Mammary epithelial cell (primary cell): ENCODE measurements around the gene CLTB.

Experiments used
- EZH2 ChIP-seq: IDR thresholded peaks from 2 replicates; pipeline ENCODE4 v1.6.1; 2012; ENCODE audit warnings: low read length, inconsistent platforms, borderline replicate concordance
- TF ChIP-seq, protein P1 (sequence below), 2 donors: IDR thresholded peaks in 1 of 2; conservative IDR thresholded peaks in 1 of 2; 2 replicates each; pipeline ENCODE4 v1.5.1; 2011 to 2012; ENCODE audit warnings: inconsistent platforms in 2 of 2, low read length in 2 of 2, mild to moderate bottlenecking in 2 of 2, control low read depth in 1 of 2, low read depth in 1 of 2; ENCODE audit not compliant: insufficient read depth in 1 of 2; ENCODE audit errors: extremely low read depth in 1 of 2

DNA sequence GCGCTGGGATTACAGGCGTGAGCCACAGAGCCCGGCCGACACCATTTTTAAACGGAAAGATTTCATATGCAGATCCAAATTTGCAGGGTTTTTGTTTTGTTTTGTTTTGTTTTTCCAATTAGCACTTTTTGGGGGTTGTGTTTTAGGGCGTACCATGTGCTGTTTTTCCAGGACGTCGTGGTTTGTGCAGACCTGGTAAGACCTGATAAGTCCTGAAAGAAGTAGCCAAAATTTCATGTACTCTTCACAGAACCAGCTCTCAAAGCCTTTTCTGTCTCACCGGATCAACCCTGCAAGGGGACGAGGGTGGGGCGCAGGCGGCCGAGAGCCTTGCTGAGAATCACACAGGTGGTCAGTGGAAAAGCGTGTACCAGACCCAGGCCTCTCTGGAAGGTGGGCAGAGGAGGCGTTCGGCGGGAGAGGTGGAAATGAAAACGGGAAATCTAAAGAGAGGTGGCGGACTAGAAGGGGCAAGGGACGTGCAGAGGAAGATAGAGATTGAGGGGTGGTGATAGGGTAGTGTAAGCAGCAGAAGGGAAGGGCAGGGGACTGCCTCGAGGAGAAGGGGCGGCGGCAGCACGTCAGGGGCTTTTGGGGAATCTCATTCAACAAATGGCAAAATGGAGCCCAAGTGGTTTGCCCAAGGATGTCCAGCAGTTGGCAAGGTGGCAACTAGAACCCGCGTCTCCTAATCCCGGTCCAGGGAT lies 30.7 kb upstream of the CLTB start:
- TF ChIP-seq, protein P1, sequence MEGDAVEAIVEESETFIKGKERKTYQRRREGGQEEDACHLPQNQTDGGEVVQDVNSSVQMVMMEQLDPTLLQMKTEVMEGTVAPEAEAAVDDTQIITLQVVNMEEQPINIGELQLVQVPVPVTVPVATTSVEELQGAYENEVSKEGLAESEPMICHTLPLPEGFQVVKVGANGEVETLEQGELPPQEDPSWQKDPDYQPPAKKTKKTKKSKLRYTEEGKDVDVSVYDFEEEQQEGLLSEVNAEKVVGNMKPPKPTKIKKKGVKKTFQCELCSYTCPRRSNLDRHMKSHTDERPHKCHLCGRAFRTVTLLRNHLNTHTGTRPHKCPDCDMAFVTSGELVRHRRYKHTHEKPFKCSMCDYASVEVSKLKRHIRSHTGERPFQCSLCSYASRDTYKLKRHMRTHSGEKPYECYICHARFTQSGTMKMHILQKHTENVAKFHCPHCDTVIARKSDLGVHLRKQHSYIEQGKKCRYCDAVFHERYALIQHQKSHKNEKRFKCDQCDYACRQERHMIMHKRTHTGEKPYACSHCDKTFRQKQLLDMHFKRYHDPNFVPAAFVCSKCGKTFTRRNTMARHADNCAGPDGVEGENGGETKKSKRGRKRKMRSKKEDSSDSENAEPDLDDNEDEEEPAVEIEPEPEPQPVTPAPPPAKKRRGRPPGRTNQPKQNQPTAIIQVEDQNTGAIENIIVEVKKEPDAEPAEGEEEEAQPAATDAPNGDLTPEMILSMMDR (conservative IDR thresholded peaks at IDR 0.05 in 1 of 2, IDR thresholded peaks at IDR 0.05 in 1 of 2; ENCODE audit: extremely low read depth in 1 of 2, insufficient read depth in 1 of 2, low read depth in 1 of 2, low read length in 2 of 2) = no peak
- TF ChIP-seq EZH2 = no peak
